ENCODE data around the gene TMEM132C.

TMEM132C gene

DNA sequence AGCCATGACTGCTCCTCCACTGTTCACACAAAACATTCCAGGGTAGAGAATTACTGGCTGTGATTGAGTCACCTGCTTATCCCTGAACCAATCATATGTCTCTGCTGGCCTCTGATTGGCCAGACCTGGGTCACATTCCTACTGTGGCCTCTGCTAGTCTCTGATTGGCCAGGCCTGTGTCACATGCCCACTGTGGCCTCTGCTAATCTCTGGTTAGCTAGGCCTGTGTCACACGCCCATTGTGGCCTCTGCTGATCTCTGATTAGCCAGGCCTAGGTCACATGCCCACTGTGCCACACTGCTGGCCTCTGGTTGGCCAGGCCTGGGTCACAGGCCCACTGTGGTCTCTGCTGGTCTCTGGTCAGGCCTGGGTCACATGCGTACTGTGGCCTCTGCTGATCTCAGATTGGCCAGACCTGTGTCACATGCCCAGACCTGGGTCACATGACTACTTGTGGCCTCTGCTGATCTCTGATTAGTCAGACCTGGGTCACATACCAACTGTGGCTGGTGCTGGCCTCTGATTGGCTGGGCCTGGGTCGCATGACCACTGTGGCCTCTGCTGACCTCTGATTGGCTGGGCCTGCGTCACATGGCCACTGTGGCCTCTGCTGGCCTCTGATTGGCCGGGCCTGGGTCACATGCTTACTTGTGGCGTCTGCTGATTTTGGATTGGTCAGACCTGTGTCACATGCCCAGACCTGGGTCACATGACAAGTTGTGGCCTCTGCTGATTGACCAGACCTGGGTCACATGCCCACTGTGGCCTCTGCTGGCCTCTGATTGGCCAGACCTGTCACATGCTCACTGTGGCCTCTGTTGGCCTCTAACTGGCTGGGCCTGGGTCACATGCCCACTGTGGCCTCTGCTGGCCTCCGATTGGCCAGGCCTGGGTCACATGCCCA lies 305.2 kb downstream of the TMEM132C start:
- TF ChIP-seq, protein P1, sequence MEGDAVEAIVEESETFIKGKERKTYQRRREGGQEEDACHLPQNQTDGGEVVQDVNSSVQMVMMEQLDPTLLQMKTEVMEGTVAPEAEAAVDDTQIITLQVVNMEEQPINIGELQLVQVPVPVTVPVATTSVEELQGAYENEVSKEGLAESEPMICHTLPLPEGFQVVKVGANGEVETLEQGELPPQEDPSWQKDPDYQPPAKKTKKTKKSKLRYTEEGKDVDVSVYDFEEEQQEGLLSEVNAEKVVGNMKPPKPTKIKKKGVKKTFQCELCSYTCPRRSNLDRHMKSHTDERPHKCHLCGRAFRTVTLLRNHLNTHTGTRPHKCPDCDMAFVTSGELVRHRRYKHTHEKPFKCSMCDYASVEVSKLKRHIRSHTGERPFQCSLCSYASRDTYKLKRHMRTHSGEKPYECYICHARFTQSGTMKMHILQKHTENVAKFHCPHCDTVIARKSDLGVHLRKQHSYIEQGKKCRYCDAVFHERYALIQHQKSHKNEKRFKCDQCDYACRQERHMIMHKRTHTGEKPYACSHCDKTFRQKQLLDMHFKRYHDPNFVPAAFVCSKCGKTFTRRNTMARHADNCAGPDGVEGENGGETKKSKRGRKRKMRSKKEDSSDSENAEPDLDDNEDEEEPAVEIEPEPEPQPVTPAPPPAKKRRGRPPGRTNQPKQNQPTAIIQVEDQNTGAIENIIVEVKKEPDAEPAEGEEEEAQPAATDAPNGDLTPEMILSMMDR (IDR thresholded peaks at IDR 0.05; ENCODE audit: extremely low read depth, missing control alignments) = no peak
- DNase-seq (ENCODE audit: low spot score) = no peak

DNA sequence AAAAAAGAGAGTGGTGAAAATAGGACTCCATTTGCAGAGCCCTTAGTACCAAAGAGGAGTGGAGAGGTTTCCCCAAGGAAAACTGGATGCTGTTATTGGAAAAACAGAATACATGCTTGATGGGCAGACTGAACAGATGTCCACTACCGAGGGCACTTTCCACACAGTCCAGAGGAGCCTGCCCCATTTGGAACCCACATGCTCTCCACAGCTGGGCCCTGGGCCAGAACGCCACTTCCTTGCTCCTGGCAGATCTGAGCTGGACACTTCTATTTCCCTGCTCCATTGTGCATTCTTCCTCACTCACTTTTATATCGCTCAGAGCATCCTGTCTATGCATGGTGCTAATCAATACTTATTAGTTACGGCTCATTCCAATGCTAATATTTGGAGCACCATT lies 306.9 kb downstream of the TMEM132C start:
- DNase-seq (ENCODE audit: low spot score) = no peak
- TF ChIP-seq, protein P1 (IDR thresholded peaks at IDR 0.05; ENCODE audit: extremely low read depth, missing control alignments) = no peak

DNA sequence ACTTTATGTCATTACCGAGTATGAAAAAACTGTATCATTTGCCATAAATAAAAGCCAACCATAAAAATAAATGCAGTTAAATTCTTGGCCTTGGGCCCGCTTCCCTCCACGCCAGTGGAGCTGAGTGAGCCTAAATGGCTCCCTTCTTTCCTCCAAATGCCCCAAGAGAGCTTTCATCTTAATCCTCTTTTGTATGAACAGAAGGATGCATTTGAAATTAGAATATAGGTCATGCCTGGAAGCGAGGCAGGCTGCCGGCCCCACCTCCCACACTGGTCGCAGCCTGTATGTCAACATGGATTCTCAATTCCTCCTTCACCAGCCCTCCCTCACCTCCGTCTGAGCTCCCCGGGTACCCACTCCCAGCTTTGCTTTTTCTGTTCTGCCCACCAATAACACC lies 311.1 kb downstream of the TMEM132C start:
- TF ChIP-seq, protein P1 (IDR thresholded peaks at IDR 0.05; ENCODE audit: extremely low read depth, missing control alignments) = no peak
- no peak for DNase-seq (ENCODE audit: low spot score)

DNA sequence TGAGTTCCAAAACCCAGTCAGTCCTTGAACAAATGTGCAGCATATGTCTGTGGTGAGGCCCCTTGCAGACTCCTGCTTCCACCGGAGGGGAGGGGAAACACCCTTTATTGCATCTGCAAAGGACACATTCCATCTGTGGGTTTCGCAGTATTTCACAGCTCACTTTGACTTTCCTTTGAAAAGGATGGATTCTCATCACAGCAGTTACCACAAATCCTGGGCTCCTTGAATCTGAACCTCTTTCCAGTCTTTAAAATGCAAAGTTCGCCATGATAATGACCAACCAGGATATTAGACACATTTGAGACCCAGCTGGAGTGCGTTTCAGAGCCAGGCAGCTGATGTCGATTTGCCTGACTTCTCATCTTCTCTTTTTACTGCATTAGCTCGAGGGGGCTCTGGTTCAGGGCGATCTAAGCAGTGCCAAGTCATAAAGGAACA lies 314.4 kb downstream of the TMEM132C start:
- DNase-seq (ENCODE audit: low spot score) = no peak
- TF ChIP-seq, protein P1 (IDR thresholded peaks at IDR 0.05; ENCODE audit: extremely low read depth, missing control alignments) = no peak

DNA sequence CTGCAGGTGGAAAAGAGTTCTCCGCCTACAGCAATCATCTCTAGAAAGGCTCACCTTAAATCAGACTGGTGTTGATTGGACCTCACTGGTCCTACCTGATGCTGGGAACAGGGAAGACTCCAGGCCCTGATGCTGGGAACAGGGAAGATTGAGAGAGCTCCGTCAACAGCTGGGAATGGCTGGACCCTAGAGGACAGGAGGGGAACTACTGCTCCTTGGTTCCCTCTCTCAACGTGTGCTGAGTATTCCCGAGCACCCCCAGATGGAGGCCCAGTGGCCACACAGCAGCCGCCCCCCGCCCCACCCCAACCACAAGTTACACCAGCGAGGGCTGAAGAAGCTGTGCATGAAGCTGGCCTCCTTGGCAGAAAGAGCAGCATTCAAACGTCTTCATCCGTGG lies 316.5 kb downstream of the TMEM132C start:
- no peak for DNase-seq (ENCODE audit: low spot score)

DNA sequence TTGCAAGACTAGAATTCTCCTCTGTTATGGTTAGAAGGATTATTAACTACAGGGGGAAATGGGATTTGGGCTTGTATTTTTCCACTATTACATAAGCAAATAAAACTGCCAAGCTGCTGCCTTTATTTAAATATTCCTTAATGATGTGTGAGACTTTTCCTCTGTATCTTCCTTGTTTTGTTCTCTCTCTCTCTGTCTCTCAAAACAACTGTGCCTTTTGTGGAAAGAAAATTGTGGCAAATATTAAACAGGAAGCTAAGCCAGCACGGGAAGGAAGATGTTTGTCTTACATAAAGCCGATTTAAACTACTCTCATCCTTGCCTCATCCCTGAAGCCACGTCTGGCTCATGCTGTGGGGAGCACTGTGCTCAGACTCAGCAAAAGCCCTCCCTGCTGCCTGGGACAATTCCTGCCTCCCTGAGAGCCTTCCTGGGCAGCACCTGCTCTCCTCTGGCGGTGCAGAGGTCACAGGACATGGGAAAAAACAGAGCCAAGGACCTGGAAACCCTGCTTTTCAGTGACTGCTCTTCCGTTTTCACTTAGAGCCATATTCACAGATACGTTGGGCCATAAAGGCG lies 319.6 kb downstream of the TMEM132C start:
- no peak for DNase-seq (ENCODE audit: low spot score)
- TF ChIP-seq, protein P1 (IDR thresholded peaks at IDR 0.05; ENCODE audit: extremely low read depth, missing control alignments) = no peak

More for the DNA sequence above, 316.5 kb downstream of the TMEM132C start:
- TF ChIP-seq, protein P1 (IDR thresholded peaks at IDR 0.05; ENCODE audit: extremely low read depth, missing control alignments) = no peak

DNA sequence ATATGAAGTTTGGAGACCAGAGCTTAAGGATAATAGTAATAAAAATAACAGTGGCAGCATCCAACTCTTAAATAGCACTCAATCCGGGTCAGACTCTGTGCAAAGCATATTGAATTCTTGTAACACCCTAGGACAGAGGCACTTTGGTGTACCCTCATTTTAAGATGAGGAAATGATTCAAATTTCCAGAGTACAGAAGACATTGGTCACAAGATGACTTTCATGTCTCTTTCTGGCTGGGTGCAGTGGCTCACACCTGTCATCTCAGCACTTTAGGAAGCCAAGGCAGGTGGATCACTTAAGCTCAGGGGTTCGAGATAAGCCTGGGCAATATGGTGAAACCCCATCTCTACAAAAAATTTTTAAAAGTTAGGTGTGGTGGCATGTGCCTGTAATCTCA lies 320.9 kb downstream of the TMEM132C start:
- TF ChIP-seq, protein P1 (IDR thresholded peaks at IDR 0.05; ENCODE audit: extremely low read depth, missing control alignments) = no peak
- no peak for DNase-seq (ENCODE audit: low spot score)

Measured in GM20000 (cell line).